Endothelial cell of umbilical vein (primary cell): ENCODE data around the gene KIRREL2. TPM values are rescaled to one million over a fixed set of nuclear protein-coding genes. Genes with fewer than 3 reads are reported as not detected.

Experiments used
- BruUV-seq: library from RNA; stranded (reverse); fragments of 400-500 nt; replicated peaks from 2 replicates; lab custom pipeline; 2021; lab: Mats Ljungman, UMichigan
- CTCF ChIA-PET: fragments of 300-600, 350-600 bp; sonication (Branson Sonifier 250); formaldehyde crosslinking; loops from one replicate; lab custom pipeline; 2021; ENCODE audit warnings: antibody characterized with exemption, inconsistent platforms; lab: Charles Lee
- POLR2A ChIA-PET: fragments of 300-600, 350-600 bp; sonication (Branson Sonifier 250); formaldehyde crosslinking; loops from one replicate; lab custom pipeline; 2021; ENCODE audit warnings: antibody characterized with exemption, inconsistent platforms; lab: Charles Lee
- DNase-seq: peaks from one replicate; pipeline ENCODE4 v3.0.0-alpha.2; 2011; ENCODE audit warnings: low read depth, low spot score
- FAIRE-seq: peaks from 2 replicates; lab custom pipeline; 2011; peaks lifted over from hg19 to GRCh38; lab: Jason Lieb, UNC
- H2AFZ ChIP-seq: 2 replicates; pipeline ENCODE4 v1.6.0; 2012; ENCODE audit warnings: low read depth, low read length, control low read depth, inconsistent platforms
- H3K27ac ChIP-seq: 2 replicates; pipeline ENCODE4 v1.5.1; 2011; ENCODE audit warnings: low read depth, mild to moderate bottlenecking, control low read depth, low read length, moderate library complexity; ENCODE audit not compliant: insufficient read depth
- H3K27me3 ChIP-seq, 2 experiments: 2 replicates each; pipeline versions ENCODE4 v1.6.0 to v1.6.1; 2011; ENCODE audit warnings: low read length in 2 of 2, mixed read lengths in 1 of 2; ENCODE audit not compliant: control insufficient read depth in 2 of 2, insufficient read depth in 2 of 2
- H3K36me3 ChIP-seq, 2 experiments: 2 replicates in 1 of 2; 3 replicates in 1 of 2; pipeline ENCODE4 v1.5.1; 2011; ENCODE audit warnings: low read length in 2 of 2, mild to moderate bottlenecking in 1 of 2, moderate library complexity in 1 of 2; ENCODE audit not compliant: control insufficient read depth in 2 of 2, insufficient read depth in 2 of 2; ENCODE audit errors: extremely low read depth in 1 of 2
- H3K4me1 ChIP-seq: 3 replicates; pipeline ENCODE4 v1.5.1; 2011; ENCODE audit warnings: mild to moderate bottlenecking, low read length; ENCODE audit not compliant: control insufficient read depth, insufficient read depth; ENCODE audit errors: extremely low read depth
- H3K4me2 ChIP-seq: 2 replicates; pipeline ENCODE4 v1.6.1; 2011; ENCODE audit warnings: low read length, control low read depth, mixed read lengths; ENCODE audit not compliant: insufficient read depth
- H3K4me3 ChIP-seq, 3 experiments: fragments of 200-600 bp in 1 of 3; sonication (generic), shearing (Covaris generic) in 1 of 3; replicated peaks in 1 of 3; 2 replicates each; pipeline ENCODE4 v1.5.1; 2011 to 2016; ENCODE audit warnings: control low read depth in 3 of 3, low read length in 3 of 3, mild to moderate bottlenecking in 2 of 3, inconsistent platforms in 1 of 3, low read depth in 1 of 3, moderate library complexity in 1 of 3; ENCODE audit not compliant: insufficient read depth in 1 of 3
- H3K79me2 ChIP-seq: 2 replicates; pipeline ENCODE4 v1.6.0; 2012; ENCODE audit warnings: low read length, inconsistent platforms; ENCODE audit not compliant: control insufficient read depth, insufficient read depth
- H3K9ac ChIP-seq: replicated peaks from 2 replicates; pipeline ENCODE3; 2011; ENCODE audit warnings: low read length, control low read depth; ENCODE audit not compliant: insufficient read depth; ENCODE audit errors: extremely low read depth
- H3K9me1 ChIP-seq: replicated peaks from 3 replicates; pipeline ENCODE4 v1.6.0; 2011; ENCODE audit warnings: mild to moderate bottlenecking, low read length; ENCODE audit not compliant: control insufficient read depth, insufficient read depth; ENCODE audit errors: extremely low read depth
- H3K9me3 ChIP-seq: replicated peaks from 2 replicates; pipeline ENCODE4 v1.5.1; 2012; ENCODE audit warnings: low read length, inconsistent platforms; ENCODE audit not compliant: control insufficient read depth, insufficient read depth
- H4K20me1 ChIP-seq: replicated peaks from 2 replicates; pipeline ENCODE3; 2011; ENCODE audit warnings: mild to moderate bottlenecking, low read length; ENCODE audit not compliant: control insufficient read depth, insufficient read depth; ENCODE audit errors: extremely low read depth
- EZH2 ChIP-seq: IDR thresholded peaks from 2 replicates; pipeline ENCODE4 v1.6.1; 2012; ENCODE audit warnings: borderline replicate concordance, low read depth, mild to moderate bottlenecking, moderate library complexity, low read length, inconsistent platforms; ENCODE audit not compliant: severe bottlenecking
- FOS ChIP-seq: IDR thresholded peaks from 2 replicates; pipeline ENCODE4 v1.6.1; 2011; ENCODE audit warnings: mild to moderate bottlenecking, low read length, moderate library complexity, borderline replicate concordance; ENCODE audit not compliant: insufficient read depth
- GATA2 ChIP-seq: IDR thresholded peaks from 2 replicates; pipeline ENCODE4 v1.7.0; 2011; ENCODE audit warnings: low read depth, mild to moderate bottlenecking, moderate library complexity, mixed read lengths, low read length; ENCODE audit not compliant: insufficient read length, insufficient read depth
- JUN ChIP-seq: IDR thresholded peaks from 2 replicates; pipeline ENCODE4 v1.6.1; 2011; ENCODE audit warnings: borderline replicate concordance, low read depth; ENCODE audit not compliant: insufficient read length, insufficient read depth
- MYC ChIP-seq: IDR thresholded peaks from one replicate; pipeline ENCODE4 v1.6.1; 2011; ENCODE audit warnings: mild to moderate bottlenecking, low read depth, low read length
- POLR2A ChIP-seq: IDR thresholded peaks from 2 replicates; pipeline ENCODE4 v1.6.1; 2012; ENCODE audit warnings: low read depth, mild to moderate bottlenecking, control low read depth, low read length
- POLR2AphosphoS5 ChIP-seq: IDR thresholded peaks from 2 replicates; pipeline ENCODE4 v1.6.1; 2012; ENCODE audit warnings: low read depth, mild to moderate bottlenecking, control low read depth, low read length, moderate library complexity; ENCODE audit not compliant: insufficient read depth
- dilution Hi-C: fragments of 300-500 bp; cut with MboI; formaldehyde crosslinking; loops from one replicate; pipeline ENCODE4 v1.15.0; 2019; ENCODE audit warnings: low sequenced_read_pairs; ENCODE audit not compliant: extremely low pct_ligation_motif_present
- intact Hi-C: fragments of 100-400 bp; cut with micrococcal nuclease; formaldehyde crosslinking; loops from one replicate; pipeline ENCODE4 v1.10.0; 2022
- polyA plus RNA-seq, 4 experiments: library from polyadenylated mRNA; depleted of rRNA in 3 of 4; stranded (reverse) in 3 of 4; unstranded in 1 of 4; fragments of >200 nt; gene quantifications; 2 replicates each; pipeline versions ENCODE4 v1.2.1 to v1.2.3, GENCODE V29; 2011 to 2012; ENCODE audit warnings: missing spikeins in 1 of 4
- total RNA-seq: library from RNA; stranded (reverse); gene quantifications from 2 replicates; pipeline ENCODE4 v1.2.3, GENCODE V29; 2021
- TF ChIP-seq, protein P1 (sequence below): IDR thresholded peaks from 2 replicates; pipeline ENCODE4 v1.6.1; 2011; ENCODE audit not compliant: insufficient read depth, insufficient read length
- TF ChIP-seq, protein P2 (sequence below), 2 donors: IDR thresholded peaks; 1 replicate in 1 of 2; 2 replicates in 1 of 2; pipeline ENCODE4 v1.5.1; 2011; ENCODE audit warnings: low read length in 2 of 2, mild to moderate bottlenecking in 2 of 2, moderate library complexity in 2 of 2, control low read depth in 1 of 2, inconsistent platforms in 1 of 2, low read depth in 1 of 2; ENCODE audit not compliant: insufficient read depth in 1 of 2; ENCODE audit errors: extremely low read depth in 1 of 2

KIRREL2 gene
- total and polyA plus RNA-seq, 2 donors (not counting 3 experiments of a cell fraction or from before 2014, with no cell fraction given), result not detected

DNA sequence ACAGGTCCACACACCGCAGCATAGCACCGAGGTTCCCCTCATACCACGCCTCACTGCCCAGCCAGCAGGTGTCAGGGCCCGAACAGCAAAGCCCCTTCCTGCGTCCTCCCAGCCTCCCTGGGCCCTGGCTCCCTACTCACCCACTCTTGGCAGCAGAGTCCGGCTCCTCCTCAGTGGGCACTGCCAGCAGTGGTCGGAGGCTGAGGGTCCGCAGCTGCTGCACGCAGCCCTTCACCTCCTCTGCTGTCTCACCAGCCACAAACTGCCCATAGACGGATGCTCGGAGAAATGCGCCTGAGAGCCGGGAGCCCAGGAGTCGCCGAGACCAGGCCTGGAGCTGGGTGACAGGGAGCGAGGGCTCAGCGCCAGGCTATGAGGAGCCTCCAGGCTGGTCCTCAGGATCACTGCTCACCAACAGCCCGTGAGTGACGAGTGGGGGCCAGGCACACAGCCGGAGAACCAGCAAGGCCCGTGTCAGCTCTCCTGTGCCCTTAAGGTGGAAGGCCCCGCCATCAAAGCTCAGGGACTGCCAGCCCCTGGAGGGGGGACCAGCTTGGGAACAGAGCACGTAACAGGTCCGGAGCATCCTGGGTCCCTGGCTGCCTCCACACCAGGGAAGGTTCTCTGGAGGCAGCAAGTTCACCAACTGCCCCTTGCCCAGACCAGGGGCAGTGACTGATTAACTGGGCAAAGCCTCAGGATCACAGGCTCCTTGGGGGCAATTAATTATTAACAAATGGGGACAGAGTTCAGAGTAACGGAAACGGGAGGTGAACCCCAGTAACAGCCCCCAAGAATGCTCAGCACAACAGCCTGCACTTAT, 44.3 kb upstream of the KIRREL2 start, which contains the start of gene PRODH2:
Gene PRODH2 (minus strand): TSS at position 626 of the 823 bp plus-strand sequence. CDS start 40 bp downstream, at position 586.
- peaks cover 0 to 1% of the 10 kb centered on the region in 2 experiments for H3K27me3 ChIP-seq
- no peak within 1 kb of the TSS for H3K4me3 ChIP-seq
- no peak for DNase-seq
- no peaks in the 10 kb centered on the region for H4K20me1 ChIP-seq
- no TSS peak for BruUV-seq
- intact Hi-C loops (no loop called here), dilution Hi-C loops (no loop called here)
- FAIRE-seq, result no peak
- ChIA-PET POLR2A (no interaction called here), CTCF (interaction anchor here (1.1 kb wide), 1 partner anchor 17 kb away, joined by 3 read pairs; no protein-coding TSS in a partner anchor)
- H3K9ac ChIP-seq, result no peak within 1 kb of the TSS
- H3K4me1 ChIP-seq, result no peaks in the 10 kb centered on the region
- no peaks in the 10 kb centered on the region for H3K36me3 ChIP-seq
- no peak within 1 kb of the TSS for H3K27ac ChIP-seq
- H3K9me1 ChIP-seq, result no peaks in the 10 kb centered on the region
- H3K9me3 ChIP-seq, result no peaks in the 10 kb centered on the region
- H3K79me2 ChIP-seq, result no peaks in the 10 kb centered on the region
- TF ChIP-seq, protein P1, sequence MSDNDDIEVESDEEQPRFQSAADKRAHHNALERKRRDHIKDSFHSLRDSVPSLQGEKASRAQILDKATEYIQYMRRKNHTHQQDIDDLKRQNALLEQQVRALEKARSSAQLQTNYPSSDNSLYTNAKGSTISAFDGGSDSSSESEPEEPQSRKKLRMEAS, result no peak
- no peak for TF ChIP-seq POLR2A
- TF ChIP-seq MYC, result no peak
- TF ChIP-seq, protein P2, sequence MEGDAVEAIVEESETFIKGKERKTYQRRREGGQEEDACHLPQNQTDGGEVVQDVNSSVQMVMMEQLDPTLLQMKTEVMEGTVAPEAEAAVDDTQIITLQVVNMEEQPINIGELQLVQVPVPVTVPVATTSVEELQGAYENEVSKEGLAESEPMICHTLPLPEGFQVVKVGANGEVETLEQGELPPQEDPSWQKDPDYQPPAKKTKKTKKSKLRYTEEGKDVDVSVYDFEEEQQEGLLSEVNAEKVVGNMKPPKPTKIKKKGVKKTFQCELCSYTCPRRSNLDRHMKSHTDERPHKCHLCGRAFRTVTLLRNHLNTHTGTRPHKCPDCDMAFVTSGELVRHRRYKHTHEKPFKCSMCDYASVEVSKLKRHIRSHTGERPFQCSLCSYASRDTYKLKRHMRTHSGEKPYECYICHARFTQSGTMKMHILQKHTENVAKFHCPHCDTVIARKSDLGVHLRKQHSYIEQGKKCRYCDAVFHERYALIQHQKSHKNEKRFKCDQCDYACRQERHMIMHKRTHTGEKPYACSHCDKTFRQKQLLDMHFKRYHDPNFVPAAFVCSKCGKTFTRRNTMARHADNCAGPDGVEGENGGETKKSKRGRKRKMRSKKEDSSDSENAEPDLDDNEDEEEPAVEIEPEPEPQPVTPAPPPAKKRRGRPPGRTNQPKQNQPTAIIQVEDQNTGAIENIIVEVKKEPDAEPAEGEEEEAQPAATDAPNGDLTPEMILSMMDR (IDR thresholded peaks at IDR 0.05; ENCODE audit: extremely low read depth in 1 of 2, insufficient read depth in 1 of 2, low read depth in 1 of 2, low read length in 2 of 2), result no peak
- no peak for TF ChIP-seq GATA2
- TF ChIP-seq POLR2AphosphoS5, result no peak
- TF ChIP-seq FOS, result no peak
- no peak for TF ChIP-seq JUN
- no peak for TF ChIP-seq EZH2
- no peak within 1 kb of the TSS for H3K4me2 ChIP-seq
- H2AFZ ChIP-seq, result no peak within 1 kb of the TSS
